HG03097 (cell line): ENCODE results near the gene RCVRN.

Experiments used
- ATAC-seq: cut with Tn5 transposase; IDR thresholded peaks from one replicate; pipeline ENCODE4 v1.9.1; 2021; ENCODE audit not compliant: unreplicated experiment, low FRiP score

RCVRN gene

DNA sequence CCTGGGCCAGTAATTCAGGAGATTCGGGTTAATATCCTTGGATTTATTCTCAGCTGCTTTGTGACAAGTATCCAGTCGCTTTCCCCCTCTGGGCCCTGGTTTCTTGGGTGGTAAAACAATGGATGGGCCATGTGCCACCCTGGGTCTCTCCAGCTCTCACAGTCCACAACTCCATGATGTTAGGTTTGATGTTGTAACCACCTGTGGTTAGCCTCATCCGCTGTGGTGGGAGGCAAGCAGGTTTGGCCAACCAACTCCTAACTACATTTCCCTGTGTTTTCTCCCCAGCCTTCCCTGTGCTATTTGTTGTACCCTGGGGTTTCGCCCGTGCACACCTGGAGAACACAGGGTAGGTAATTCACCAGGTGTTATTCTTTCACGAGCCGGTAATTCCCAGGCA, 44.2 kb downstream of the RCVRN start:
- no peak for ATAC-seq

DNA sequence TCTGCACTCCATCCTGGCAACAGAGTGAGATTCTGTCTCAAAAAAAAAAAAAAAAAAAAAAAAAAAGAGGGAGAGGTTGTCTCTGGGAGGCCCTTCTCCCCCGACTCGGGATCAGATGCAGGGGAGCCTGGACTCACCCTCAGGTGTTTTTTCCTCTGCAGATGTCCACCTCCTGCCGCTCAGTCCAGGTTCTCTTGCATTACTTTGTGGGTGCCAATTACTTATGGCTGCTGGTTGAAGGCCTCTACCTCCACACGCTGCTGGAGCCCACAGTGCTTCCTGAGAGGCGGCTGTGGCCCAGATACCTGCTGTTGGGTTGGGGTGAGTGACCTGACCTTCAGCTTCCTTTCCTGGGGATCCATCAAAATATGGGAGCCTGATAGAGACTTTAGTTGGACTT, 45.3 kb downstream of the RCVRN start:
- no peak for ATAC-seq

GRCh38 chr17:9855036-9855435, 50.0 kb downstream of the RCVRN start:
- no peak for ATAC-seq

GRCh38 chr17:9854255-9854654, 50.8 kb downstream of the RCVRN start:
- no peak for ATAC-seq

- no peak for ATAC-seq
Measured at GRCh38 chr17:9850151-9850550, 54.9 kb downstream of the RCVRN start.
